ENCODE measurements around the gene TOR1AIP1. TPM values are rescaled to one million over a fixed set of nuclear protein-coding genes. Genes with fewer than 3 reads are reported as not detected.

Gene TOR1AIP1
- total and polyA plus RNA-seq, 2 donors (not counting 1 experiment from before 2014, with no cell fraction given), result 51.1 to 62.3 TPM

DNA sequence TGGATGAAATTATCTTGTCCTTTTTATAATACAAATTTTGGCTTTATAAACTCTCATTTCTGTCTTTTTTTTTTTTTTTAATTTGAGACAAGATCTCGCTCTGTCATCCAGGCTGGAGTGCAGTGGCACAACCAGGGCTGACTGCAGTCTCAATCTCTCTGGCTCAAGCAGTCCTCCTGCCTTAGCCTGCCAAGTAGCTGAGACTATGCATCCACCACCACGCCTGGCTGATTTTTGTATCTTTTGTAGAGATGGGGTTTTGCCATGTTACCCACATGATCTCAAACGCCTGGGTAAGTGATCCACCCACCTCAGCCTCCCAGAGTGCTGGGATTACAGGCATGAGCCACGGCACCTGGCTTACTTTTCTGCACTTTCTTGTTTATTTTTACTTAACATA lies 7.5 kb downstream of the TOR1AIP1 start:
- TF ChIP-seq EZH2 (IDR thresholded peaks at IDR 0.05; ENCODE audit: low read length, missing control alignments), result no peak
- TF ChIP-seq, protein P1, sequence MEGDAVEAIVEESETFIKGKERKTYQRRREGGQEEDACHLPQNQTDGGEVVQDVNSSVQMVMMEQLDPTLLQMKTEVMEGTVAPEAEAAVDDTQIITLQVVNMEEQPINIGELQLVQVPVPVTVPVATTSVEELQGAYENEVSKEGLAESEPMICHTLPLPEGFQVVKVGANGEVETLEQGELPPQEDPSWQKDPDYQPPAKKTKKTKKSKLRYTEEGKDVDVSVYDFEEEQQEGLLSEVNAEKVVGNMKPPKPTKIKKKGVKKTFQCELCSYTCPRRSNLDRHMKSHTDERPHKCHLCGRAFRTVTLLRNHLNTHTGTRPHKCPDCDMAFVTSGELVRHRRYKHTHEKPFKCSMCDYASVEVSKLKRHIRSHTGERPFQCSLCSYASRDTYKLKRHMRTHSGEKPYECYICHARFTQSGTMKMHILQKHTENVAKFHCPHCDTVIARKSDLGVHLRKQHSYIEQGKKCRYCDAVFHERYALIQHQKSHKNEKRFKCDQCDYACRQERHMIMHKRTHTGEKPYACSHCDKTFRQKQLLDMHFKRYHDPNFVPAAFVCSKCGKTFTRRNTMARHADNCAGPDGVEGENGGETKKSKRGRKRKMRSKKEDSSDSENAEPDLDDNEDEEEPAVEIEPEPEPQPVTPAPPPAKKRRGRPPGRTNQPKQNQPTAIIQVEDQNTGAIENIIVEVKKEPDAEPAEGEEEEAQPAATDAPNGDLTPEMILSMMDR (conservative IDR thresholded peaks at IDR 0.05 in 1 of 2, IDR thresholded peaks at IDR 0.05 in 1 of 2; ENCODE audit: low read depth in 1 of 2, low read length in 2 of 2), result no peak
- H3K4me3 ChIP-seq (replicated peaks in 1 of 4; ENCODE audit: control extremely low read depth in 1 of 4, insufficient read depth in 1 of 4, low read depth in 3 of 4, low read length in 4 of 4), result no peak overlapping the region

DNA sequence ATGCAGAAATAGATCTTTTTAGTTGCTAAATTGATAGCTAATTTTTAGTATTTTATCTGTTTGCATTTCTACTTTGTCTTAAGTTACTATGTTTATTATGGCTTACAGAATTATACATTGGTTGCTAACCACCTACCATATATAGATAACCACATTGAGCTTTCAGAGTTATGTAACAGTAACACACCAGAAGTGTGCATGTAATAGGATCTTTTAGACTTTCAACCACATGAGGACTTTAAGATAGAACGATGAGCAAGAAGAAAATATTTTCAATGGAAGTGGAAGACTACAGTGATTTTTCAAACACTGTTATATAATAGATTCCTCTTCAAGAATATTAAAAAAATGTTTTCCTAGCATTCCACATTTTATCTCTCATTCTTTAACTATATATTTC lies 28.8 kb downstream of the TOR1AIP1 start:
- H3K36me3 ChIP-seq (ENCODE audit: control insufficient read depth, insufficient read depth, low read length), result no peaks in the 10 kb centered on the region
- no peak overlapping the region for H2AFZ ChIP-seq (ENCODE audit: low read length)
- H3K4me1 ChIP-seq (ENCODE audit: control insufficient read depth, extremely low read depth, insufficient read depth, low read length), result no peaks in the 10 kb centered on the region
- H3K79me2 ChIP-seq (ENCODE audit: control insufficient read depth, insufficient read depth, low read length), result no peaks in the 10 kb centered on the region
- H3K9me3 ChIP-seq (ENCODE audit: control insufficient read depth, insufficient read depth, low read depth, low read length), result no peaks in the 10 kb centered on the region
- H3K9ac ChIP-seq (ENCODE audit: insufficient read depth, low read length), result no peak overlapping the region
- H3K27me3 ChIP-seq (ENCODE audit: control insufficient read depth, insufficient read depth, low read length), result no peaks in the 10 kb centered on the region
- H3K27ac ChIP-seq (ENCODE audit: insufficient read depth, low read length), result no peak overlapping the region
- no peaks in the 10 kb centered on the region for H4K20me1 ChIP-seq (ENCODE audit: control insufficient read depth, extremely low read depth, insufficient read depth, low read length)
- H3K4me2 ChIP-seq (ENCODE audit: extremely low read depth, insufficient read depth, low read length), result no peak overlapping the region
- no peak overlapping the region for H3K4me3 ChIP-seq (replicated peaks in 1 of 4; ENCODE audit: control extremely low read depth in 1 of 4, insufficient read depth in 1 of 4, low read depth in 3 of 4, low read length in 4 of 4)
- DNase-seq (ENCODE audit: low read depth in 2 of 2), result no peak
- TF ChIP-seq, protein P1 (conservative IDR thresholded peaks at IDR 0.05 in 1 of 2, IDR thresholded peaks at IDR 0.05 in 1 of 2; ENCODE audit: low read depth in 1 of 2, low read length in 2 of 2), result no peak
- TF ChIP-seq EZH2 (IDR thresholded peaks at IDR 0.05; ENCODE audit: low read length, missing control alignments), result no peak

More for the DNA sequence above, 7.5 kb downstream of the TOR1AIP1 start:
- H2AFZ ChIP-seq (ENCODE audit: low read length), result no peak overlapping the region
- H3K27me3 ChIP-seq (ENCODE audit: control insufficient read depth, insufficient read depth, low read length), result no peaks in the 10 kb centered on the region
- no peaks in the 10 kb centered on the region for H3K9me3 ChIP-seq (ENCODE audit: control insufficient read depth, insufficient read depth, low read depth, low read length)
- no peaks in the 10 kb centered on the region for H4K20me1 ChIP-seq (ENCODE audit: control insufficient read depth, extremely low read depth, insufficient read depth, low read length)
- DNase-seq (ENCODE audit: low read depth in 2 of 2), result no peak
- H3K79me2 ChIP-seq (ENCODE audit: control insufficient read depth, insufficient read depth, low read length), result peaks cover 5% of the 10 kb centered on the region
- H3K9ac ChIP-seq (ENCODE audit: insufficient read depth, low read length), result no peak overlapping the region
- no peaks in the 10 kb centered on the region for H3K4me1 ChIP-seq (ENCODE audit: control insufficient read depth, extremely low read depth, insufficient read depth, low read length)
- peaks cover 1% of the 10 kb centered on the region for H3K36me3 ChIP-seq (ENCODE audit: control insufficient read depth, insufficient read depth, low read length)
- no peak overlapping the region for H3K4me2 ChIP-seq (ENCODE audit: extremely low read depth, insufficient read depth, low read length)
- no peak overlapping the region for H3K27ac ChIP-seq (ENCODE audit: insufficient read depth, low read length)

DNA sequence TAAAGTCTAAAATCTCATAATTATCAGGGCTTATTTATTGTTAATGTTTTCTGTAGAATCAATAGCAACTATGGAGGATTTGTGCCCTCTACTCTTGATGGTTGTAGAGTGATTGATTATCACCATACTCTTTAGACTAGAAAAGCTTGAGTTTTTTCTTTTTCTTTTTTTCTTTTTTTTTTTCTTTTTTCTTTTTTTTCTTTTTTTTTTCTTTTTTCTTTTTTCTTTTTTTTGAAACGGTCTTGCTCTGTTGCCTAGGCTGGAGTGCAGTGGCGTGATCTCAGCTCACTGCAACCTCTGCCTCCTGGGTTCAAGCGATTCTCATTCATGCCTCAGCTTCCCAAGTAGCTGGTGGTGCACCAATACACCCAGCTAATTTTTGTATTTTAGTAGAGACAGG lies 29.7 kb downstream of the TOR1AIP1 start:
- no peaks in the 10 kb centered on the region for H3K79me2 ChIP-seq (ENCODE audit: control insufficient read depth, insufficient read depth, low read length)
- no peak overlapping the region for H3K27ac ChIP-seq (ENCODE audit: insufficient read depth, low read length)
- no peaks in the 10 kb centered on the region for H3K27me3 ChIP-seq (ENCODE audit: control insufficient read depth, insufficient read depth, low read length)
- H3K9me3 ChIP-seq (ENCODE audit: control insufficient read depth, insufficient read depth, low read depth, low read length), result no peaks in the 10 kb centered on the region
- H4K20me1 ChIP-seq (ENCODE audit: control insufficient read depth, extremely low read depth, insufficient read depth, low read length), result no peaks in the 10 kb centered on the region
- H3K36me3 ChIP-seq (ENCODE audit: control insufficient read depth, insufficient read depth, low read length), result no peaks in the 10 kb centered on the region
- no peak for TF ChIP-seq EZH2 (IDR thresholded peaks at IDR 0.05; ENCODE audit: low read length, missing control alignments)
- TF ChIP-seq, protein P1 (conservative IDR thresholded peaks at IDR 0.05 in 1 of 2, IDR thresholded peaks at IDR 0.05 in 1 of 2; ENCODE audit: low read depth in 1 of 2, low read length in 2 of 2), result no peak
- no peak overlapping the region for H2AFZ ChIP-seq (ENCODE audit: low read length)
- no peaks in the 10 kb centered on the region for H3K4me1 ChIP-seq (ENCODE audit: control insufficient read depth, extremely low read depth, insufficient read depth, low read length)
- no peak overlapping the region for H3K4me2 ChIP-seq (ENCODE audit: extremely low read depth, insufficient read depth, low read length)
- DNase-seq (ENCODE audit: low read depth in 2 of 2), result no peak
- no peak overlapping the region for H3K4me3 ChIP-seq (replicated peaks in 1 of 4; ENCODE audit: control extremely low read depth in 1 of 4, insufficient read depth in 1 of 4, low read depth in 3 of 4, low read length in 4 of 4)
- H3K9ac ChIP-seq (ENCODE audit: insufficient read depth, low read length), result no peak overlapping the region

All from fibroblast of lung (primary cell).